OCI-LY1 (cell line): ENCODE results near the gene SLC49A3.
A peak's percentile ranks its signal among the peaks of the same experiment; 100 is the strongest.

Source experiments
- H2AFZ ChIP-seq: fragments of 200-600 bp; sonication (generic), shearing (Covaris generic); 2 replicates; pipeline ENCODE4 v1.6.0; 2014; ENCODE audit warnings: antibody characterized with exemption, mild to moderate bottlenecking, low read length
- H3F3A ChIP-seq: fragments of 200-600 bp; sonication (generic), shearing (Covaris generic); 2 replicates; pipeline ENCODE4 v1.6.0; 2014; ENCODE audit warnings: mild to moderate bottlenecking, antibody characterized with exemption, low read length, moderate library complexity; ENCODE audit not compliant: insufficient read depth
- H3K27ac ChIP-seq: fragments of 200-600 bp; sonication (generic); 2 replicates; pipeline ENCODE4 v1.5.1; 2014; ENCODE audit warnings: low read length, mixed run types, mild to moderate bottlenecking, low read depth; ENCODE audit not compliant: poor library complexity, severe bottlenecking
- H3K27me3 ChIP-seq: fragments of 200-600 bp; sonication (generic); 2 replicates; pipeline ENCODE4 v1.6.0; 2014; ENCODE audit warnings: antibody characterized with exemption, mild to moderate bottlenecking, low read length, moderate library complexity; ENCODE audit not compliant: insufficient read depth
- H3K36me3 ChIP-seq: fragments of 200-600 bp; sonication (generic); 2 replicates; pipeline ENCODE4 v1.6.1; 2014; ENCODE audit warnings: mild to moderate bottlenecking, antibody characterized with exemption, low read length, moderate library complexity, mixed read lengths; ENCODE audit not compliant: insufficient read depth
- H3K4me1 ChIP-seq: fragments of 200-600 bp; sonication (generic); 2 replicates; pipeline ENCODE4 v1.5.1; 2014; ENCODE audit warnings: mild to moderate bottlenecking, low read length, moderate library complexity; ENCODE audit not compliant: insufficient read depth, severe bottlenecking
- H3K4me2 ChIP-seq: fragments of 200-600 bp; sonication (generic), shearing (Covaris generic); 2 replicates; pipeline ENCODE4 v1.6.1; 2014; ENCODE audit warnings: low read length
- H3K4me3 ChIP-seq: fragments of 200-600 bp; sonication (generic); 2 replicates; pipeline ENCODE4 v1.5.1; 2014; ENCODE audit warnings: low read length, low read depth, mild to moderate bottlenecking, mixed read lengths; ENCODE audit not compliant: poor library complexity, severe bottlenecking
- H3K79me2 ChIP-seq: fragments of 200-600 bp; shearing (Covaris generic); 2 replicates; pipeline ENCODE4 v1.6.1; 2016; ENCODE audit warnings: mixed run types, low read length, mixed read lengths; ENCODE audit not compliant: insufficient read depth
- H3K9ac ChIP-seq: fragments of 200-600 bp; sonication (generic), shearing (Covaris generic); 2 replicates; pipeline ENCODE4 v1.6.1; 2014; ENCODE audit warnings: mild to moderate bottlenecking, low read length, mixed read lengths
- H3K9me2 ChIP-seq: fragments of 200-600 bp; sonication (generic), shearing (Covaris generic); 2 replicates; pipeline ENCODE4 v1.6.1; 2014; ENCODE audit warnings: low read depth, mild to moderate bottlenecking, low read length, mixed read lengths
- H3K9me3 ChIP-seq: fragments of 200-600 bp; shearing (Covaris generic); 2 replicates; pipeline ENCODE4 v1.6.1; 2014; ENCODE audit warnings: low read length, mixed read lengths
- H4K20me1 ChIP-seq: fragments of 200-600 bp; sonication (generic), shearing (Covaris generic); 2 replicates; pipeline ENCODE4 v1.6.0; 2016; ENCODE audit warnings: mild to moderate bottlenecking, low read length; ENCODE audit not compliant: insufficient read depth
- CTCF ChIP-seq: fragments of 200-600 bp; sonication (generic), shearing (Covaris generic); IDR thresholded peaks from 2 replicates; pipeline ENCODE4 v1.5.1; 2017; ENCODE audit warnings: mild to moderate bottlenecking, antibody characterized with exemption, low read length, moderate library complexity, mixed read lengths
- EZH2 ChIP-seq: fragments of 200-600 bp; sonication (generic), shearing (Covaris generic); IDR thresholded peaks from 2 replicates; pipeline ENCODE4 v1.8.0; 2017; ENCODE audit warnings: borderline replicate concordance, mixed run types, mild to moderate bottlenecking, antibody characterized with exemption, low read length, moderate library complexity, mixed read lengths

The SLC49A3 gene

GRCh38 chr4:683982-684622, 4.8 kb downstream of the SLC49A3 start:
- no peaks in the 10 kb centered on the region for H3K9me3 ChIP-seq
- H3K27me3 ChIP-seq, result no peaks in the 10 kb centered on the region; the same call in 1 of the 2 replicates
- no peak overlapping the region for H3K9ac ChIP-seq
- no peaks in the 10 kb centered on the region for H3K9me2 ChIP-seq
- no peak overlapping the region for H3K27ac ChIP-seq
- H3K4me3 ChIP-seq, result no peak overlapping the region
- no peaks in the 10 kb centered on the region for H3F3A ChIP-seq
- peaks cover 6% of the 10 kb centered on the region for H3K4me1 ChIP-seq
- H3K79me2 ChIP-seq, result no peaks in the 10 kb centered on the region
- no peak for TF ChIP-seq EZH2
- TF ChIP-seq CTCF, result peak; percentile 54
- H3K36me3 ChIP-seq, result no peaks in the 10 kb centered on the region
- no peaks in the 10 kb centered on the region for H4K20me1 ChIP-seq
- no peak overlapping the region for H2AFZ ChIP-seq
- H3K4me2 ChIP-seq, result no peak overlapping the region

DNA sequence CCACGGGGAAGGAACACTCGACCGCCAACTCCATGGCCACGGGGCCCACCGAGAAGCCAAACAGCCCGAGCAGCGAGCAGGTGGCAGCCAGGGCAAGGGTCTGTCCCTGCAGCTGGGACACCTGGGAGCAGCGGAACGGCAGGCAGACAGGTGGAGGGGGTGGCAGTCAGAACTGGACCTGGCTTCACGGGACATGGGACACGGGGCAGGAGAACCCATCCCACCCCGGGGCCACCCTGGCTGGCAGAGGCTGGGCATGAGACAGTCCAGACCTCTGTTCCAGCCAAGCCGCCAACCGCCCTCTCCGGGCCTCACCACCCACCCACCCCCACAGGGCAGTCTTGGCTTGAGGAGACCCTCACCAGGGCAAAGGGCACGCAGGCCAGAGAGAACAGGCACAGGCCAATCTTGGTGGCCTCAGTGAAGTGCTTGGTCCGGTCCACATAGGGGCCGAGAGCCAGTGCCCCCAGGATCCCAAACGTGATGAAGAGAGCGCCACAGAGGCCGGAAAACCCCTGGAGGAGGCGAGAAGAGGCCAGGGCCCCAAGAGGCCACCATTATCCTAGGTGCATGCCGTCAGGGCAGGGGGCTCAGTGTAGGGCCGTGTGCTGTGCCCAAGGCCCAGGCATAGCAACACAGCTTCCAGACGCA, 5.6 kb downstream of the SLC49A3 start:
- Histone ChIP-seq H3K36me3 (no peaks in the 10 kb centered on the region), H3F3A (no peaks in the 10 kb centered on the region), H3K9ac (no peak overlapping the region), H3K79me2 (no peaks in the 10 kb centered on the region), H3K4me2 (no peak overlapping the region), H3K9me3 (no peaks in the 10 kb centered on the region), H3K9me2 (no peaks in the 10 kb centered on the region), H4K20me1 (no peaks in the 10 kb centered on the region), H2AFZ (no peak overlapping the region), H3K27ac (no peak overlapping the region), H3K4me3 (no peak overlapping the region), H3K4me1 (peaks cover 10% of the 10 kb centered on the region), H3K27me3 (no peaks in the 10 kb centered on the region; the same call in 1 of the 2 replicates)
- TF ChIP-seq EZH2, result no peak
- TF ChIP-seq CTCF, result no peak

- Histone ChIP-seq H3K27ac (no peak overlapping the region), H3K9ac (no peak overlapping the region), H3K4me2 (no peak overlapping the region), H2AFZ (no peak overlapping the region), H3K36me3 (no peaks in the 10 kb centered on the region), H3F3A (no peaks in the 10 kb centered on the region), H3K9me2 (no peaks in the 10 kb centered on the region), H3K4me1 (peaks cover 17% of the 10 kb centered on the region), H3K9me3 (no peaks in the 10 kb centered on the region), H3K4me3 (no peak overlapping the region), H3K27me3 (no peaks in the 10 kb centered on the region; the same call in 1 of the 2 replicates), H3K79me2 (no peaks in the 10 kb centered on the region), H4K20me1 (no peaks in the 10 kb centered on the region)
- TF ChIP-seq EZH2, result no peak
- no peak for TF ChIP-seq CTCF
Observed at GRCh38 chr4:682490-683172, 6.3 kb downstream of the SLC49A3 start.
